NOMO-1 (cell line): Measurements from ENCODE around the gene AKR1B1.
A peak's percentile ranks its signal among the peaks of the same experiment; 100 is the strongest.
"Not testable (repeated sequence)": the region's sequence is repeated elsewhere in the genome, so short reads cannot be mapped to it uniquely, and the experiment has no call there.

ENCODE experiments used
- DNase-seq, 2 experiments: peaks; one replicate each; lab custom pipeline; 2025; ENCODE audit not compliant: unreplicated experiment in 2 of 2; lab: John Stamatoyannopoulos, UW

AKR1B1 gene

GRCh38 chr7:134458806-134459698 is at the start of gene AKR1B1:
TSS of gene AKR1B1 (minus strand) at chr7:134459100. CDS start at chr7:134459062, 38 bp downstream.
- DNase-seq = peak; percentile 72 to 81

- DNase-seq = no peak
Measured at GRCh38 chr7:134505856-134506255, 47.0 kb upstream of the AKR1B1 start.

GRCh38 chr7:134504660-134505164 is 45.8 kb upstream of the AKR1B1 start:
- no peak for DNase-seq

GRCh38 chr7:134502463-134503371 is 43.8 kb upstream of the AKR1B1 start:
- DNase-seq = peak in 1 of 2 experiments; percentile 36

- no peak for DNase-seq
Measured at GRCh38 chr7:134500982-134501381, 42.1 kb upstream of the AKR1B1 start.

GRCh38 chr7:134500406-134500805 is 41.5 kb upstream of the AKR1B1 start:
- DNase-seq = no peak

GRCh38 chr7:134495546-134495945 is 36.6 kb upstream of the AKR1B1 start:
- no peak for DNase-seq

- DNase-seq = no peak
Measured at GRCh38 chr7:134493091-134493490, 34.2 kb upstream of the AKR1B1 start.

GRCh38 chr7:134487721-134488120 is 28.8 kb upstream of the AKR1B1 start:
- DNase-seq = not testable (repeated sequence)

GRCh38 chr7:134485203-134485602 is 26.3 kb upstream of the AKR1B1 start:
- DNase-seq = no peak

- no peak for DNase-seq
Measured at GRCh38 chr7:134483296-134483695, 24.4 kb upstream of the AKR1B1 start.

GRCh38 chr7:134482858-134483257 is 24.0 kb upstream of the AKR1B1 start:
- DNase-seq = no peak

- DNase-seq = no peak
Measured at GRCh38 chr7:134481167-134481566, 22.3 kb upstream of the AKR1B1 start.

GRCh38 chr7:134480730-134481129 is 21.8 kb upstream of the AKR1B1 start:
- no peak for DNase-seq

- DNase-seq = no peak
Measured at GRCh38 chr7:134480202-134480601, 21.3 kb upstream of the AKR1B1 start.

- no peak for DNase-seq
Measured at GRCh38 chr7:134478707-134479106, 19.8 kb upstream of the AKR1B1 start.

GRCh38 chr7:134477954-134478353 is 19.1 kb upstream of the AKR1B1 start:
- DNase-seq = no peak

- no peak for DNase-seq
Measured at GRCh38 chr7:134476044-134476443, 17.1 kb upstream of the AKR1B1 start.

GRCh38 chr7:134474828-134475227 is 15.9 kb upstream of the AKR1B1 start:
- DNase-seq = no peak

- no peak for DNase-seq
Measured at GRCh38 chr7:134473861-134474291, 15.0 kb upstream of the AKR1B1 start.

- DNase-seq = no peak
Measured at GRCh38 chr7:134472572-134473244, 13.8 kb upstream of the AKR1B1 start.
